HepG2 (cell line): ENCODE results near the gene TMEM223. TPM values are rescaled to one million over a fixed set of nuclear protein-coding genes. Genes with fewer than 3 reads are reported as not detected.
A peak's percentile ranks its signal among the peaks of the same experiment; 100 is the strongest.

Experiments used
- ATAC-seq: fragments of 200-7000 bp; cut with Tn5 transposase; 3 replicates; pipeline ENCODE4 v1.9.1; 2020; ENCODE audit warnings: mild to moderate bottlenecking, moderate library complexity
- BruUV-seq: library from RNA; stranded (reverse); fragments of 400-500 nt; replicated peaks from 2 replicates; lab custom pipeline; 2021; lab: Mats Ljungman, UMichigan
- CTCF ChIA-PET: fragments of 300-600 bp; formaldehyde crosslinking; extraction: SDS; loops from one replicate; lab custom pipeline; 2021; ENCODE audit warnings: low total read pairs, inconsistent platforms, low intra/inter-chr PET ratio; lab: Yijun Ruan, JAX
- POLR2A ChIA-PET: fragments of 350-600 bp; sonication (Branson Sonifier 250); formaldehyde crosslinking; loops from one replicate; lab custom pipeline; 2020; ENCODE audit warnings: antibody characterized with exemption, inconsistent platforms; lab: Yijun Ruan, JAX
- DNase-seq: peaks from one replicate; pipeline ENCODE4 v3.0.0-alpha.2; 2015; ENCODE audit warnings: low spot score
- FAIRE-seq: peaks from 3 replicates; lab custom pipeline; 2011; peaks lifted over from hg19 to GRCh38; lab: Jason Lieb, UNC
- H2AFZ ChIP-seq: one replicate; pipeline ENCODE4 v1.6.1; 2011; ENCODE audit warnings: low read length, inconsistent platforms
- H3K27ac ChIP-seq: fragments of 300-600 bp; 3 replicates; pipeline ENCODE4 v1.8.0; 2011; ENCODE audit warnings: mixed run types, mild to moderate bottlenecking, mixed read lengths, low read length, inconsistent platforms; ENCODE audit not compliant: insufficient read depth; ENCODE audit errors: extremely low read length
- H3K27me3 ChIP-seq, 2 experiments: fragments of 200-600 bp in 1 of 2; 2 replicates in 1 of 2; 3 replicates in 1 of 2; pipeline versions ENCODE4 v1.6.0 to v1.8.0; 2011; ENCODE audit warnings: low read length in 2 of 2, mild to moderate bottlenecking in 2 of 2, moderate library complexity in 2 of 2, inconsistent platforms in 1 of 2; ENCODE audit not compliant: insufficient read depth in 2 of 2, control insufficient read depth in 1 of 2
- H3K36me3 ChIP-seq, 2 experiments: fragments of 200-600 bp in 1 of 2; replicated peaks in 1 of 2; 2 replicates in 1 of 2; 3 replicates in 1 of 2; pipeline versions ENCODE4 v1.5.1 to v1.8.0; 2011; ENCODE audit warnings: low read length in 2 of 2, inconsistent platforms in 1 of 2; ENCODE audit not compliant: insufficient read depth in 2 of 2, control insufficient read depth in 1 of 2
- H3K4me1 ChIP-seq: 2 replicates; pipeline ENCODE4 v1.5.1; 2012; ENCODE audit warnings: low read length, inconsistent platforms; ENCODE audit not compliant: insufficient read depth
- H3K4me2 ChIP-seq: 2 replicates; pipeline ENCODE4 v1.6.0; 2011; ENCODE audit warnings: low read depth, low read length, inconsistent platforms
- H3K4me3 ChIP-seq, 3 experiments: fragments of 200-600 bp in 1 of 3; sonication (generic), shearing (Covaris generic) in 1 of 3; replicated peaks in 1 of 3; 2 replicates each; pipeline ENCODE4 v1.5.1; 2011 to 2016; ENCODE audit warnings: low read length in 3 of 3, inconsistent platforms in 2 of 3, low read depth in 2 of 3, mild to moderate bottlenecking in 2 of 3, control low read depth in 1 of 3, mixed read lengths in 1 of 3; ENCODE audit not compliant: insufficient read depth in 1 of 3
- H3K79me2 ChIP-seq: one replicate; pipeline ENCODE4 v1.6.1; 2011; ENCODE audit warnings: low read length, inconsistent platforms; ENCODE audit not compliant: insufficient read depth
- H3K9ac ChIP-seq: 2 replicates; pipeline ENCODE4 v1.6.0; 2011; ENCODE audit warnings: mild to moderate bottlenecking, low read depth, low read length, inconsistent platforms; ENCODE audit not compliant: insufficient read depth
- H3K9me3 ChIP-seq: 2 replicates; pipeline ENCODE4 v1.5.1; 2012; ENCODE audit warnings: mild to moderate bottlenecking, low read length
- H4K20me1 ChIP-seq: 2 replicates; pipeline ENCODE4 v1.6.0; 2011; ENCODE audit warnings: inconsistent platforms, mild to moderate bottlenecking, low read length, moderate library complexity; ENCODE audit not compliant: insufficient read depth
- BATF2 ChIP-seq: sonication (generic); formaldehyde crosslinking; IDR thresholded peaks from 2 replicates; pipeline ENCODE4 v1.8.0; 2022; ENCODE audit warnings: mild to moderate bottlenecking, missing genetic modification reagents, moderate library complexity
- FIP1L1 ChIP-seq: fragments of 200-400 bp; formaldehyde crosslinking; IDR thresholded peaks from 2 replicates; pipeline ENCODE4 v1.6.1; 2018; ENCODE audit warnings: low read depth, mild to moderate bottlenecking, low read length, moderate library complexity, borderline replicate concordance; ENCODE audit not compliant: insufficient read depth
- HOXA3 ChIP-seq: sonication (generic); formaldehyde crosslinking; IDR thresholded peaks from 2 replicates; pipeline ENCODE4 v1.5.0; 2020; ENCODE audit warnings: missing genetic modification reagents
- KDM4B ChIP-seq: sonication (generic); formaldehyde crosslinking; IDR thresholded peaks from 2 replicates; pipeline ENCODE4 v1.4.0; 2020; ENCODE audit warnings: missing genetic modification reagents
- MED1 ChIP-seq: sonication (generic); formaldehyde crosslinking; IDR thresholded peaks from 2 replicates; pipeline ENCODE4 v1.4.0; 2020; ENCODE audit warnings: missing genetic modification reagents
- MYC ChIP-seq: sonication (generic); formaldehyde crosslinking; IDR thresholded peaks from 2 replicates; pipeline ENCODE4 v1.9.0; 2021; ENCODE audit warnings: missing genetic modification reagents, borderline replicate concordance
- NCOA5 ChIP-seq: sonication (generic); formaldehyde crosslinking; IDR thresholded peaks from 2 replicates; pipeline ENCODE4 v1.4.0; 2020; ENCODE audit warnings: missing genetic modification reagents
- SIN3A ChIP-seq: IDR thresholded peaks from 2 replicates; pipeline ENCODE4 v1.6.1; 2011; ENCODE audit warnings: low read depth, mild to moderate bottlenecking, control low read depth, low read length, borderline replicate concordance
- SMAD3 ChIP-seq: sonication (generic); formaldehyde crosslinking; IDR thresholded peaks from 2 replicates; pipeline ENCODE4 v1.4.0; 2020; ENCODE audit warnings: missing genetic modification reagents
- SMYD3 ChIP-seq: sonication (generic); formaldehyde crosslinking; IDR thresholded peaks from 2 replicates; pipeline ENCODE4 v1.8.1; 2023; ENCODE audit warnings: mild to moderate bottlenecking, missing genetic modification reagents
- SNAI1 ChIP-seq: sonication (generic); formaldehyde crosslinking; IDR thresholded peaks from 2 replicates; pipeline ENCODE4 v1.5.0; 2020; ENCODE audit warnings: mild to moderate bottlenecking, missing genetic modification reagents, borderline replicate concordance
- YEATS4 ChIP-seq: sonication (generic); formaldehyde crosslinking; IDR thresholded peaks from 2 replicates; pipeline ENCODE4 v1.4.0; 2020; ENCODE audit warnings: missing genetic modification reagents, borderline replicate concordance
- ZNF292 ChIP-seq: sonication (generic); formaldehyde crosslinking; IDR thresholded peaks from 2 replicates; pipeline ENCODE4 v1.8.1; 2022; ENCODE audit warnings: mild to moderate bottlenecking, low read depth, missing genetic modification reagents, borderline replicate concordance
- ZNF414 ChIP-seq: sonication (generic); formaldehyde crosslinking; IDR thresholded peaks from 2 replicates; pipeline ENCODE4 v1.5.0; 2020; ENCODE audit warnings: missing genetic modification reagents
- ZNF687 ChIP-seq: sonication (generic); formaldehyde crosslinking; IDR thresholded peaks from 2 replicates; pipeline ENCODE4 v1.5.1; 2020; ENCODE audit warnings: mild to moderate bottlenecking, missing genetic modification reagents, moderate library complexity
- WGBS: methylation state at CpG from one replicate; pipeline ENCODE4 v1.1.6; 2017; ENCODE audit warnings: low lambda C conversion rate; 5-methylcytosine and 5-hydroxymethylcytosine counted together
- in situ Hi-C: cut with HindIII; loops from 2 replicates; pipeline ENCODE4 v1.10.0; 2017; ENCODE audit warnings: low pct_unique_long_range_greater_than_20kb; ENCODE audit not compliant: extremely low pct_ligation_motif_present
- intact Hi-C: fragments of 100-400 bp; cut with micrococcal nuclease; formaldehyde crosslinking; loops from one replicate; pipeline ENCODE4 v1.10.0; 2022; ENCODE audit not compliant: unreplicated experiment
- polyA plus RNA-seq, 8 experiments: library from polyadenylated mRNA; depleted of rRNA in 3 of 8; stranded (reverse) in 7 of 8; unstranded in 1 of 8; fragments of >200 nt; fragmentation: Illumina TruSeq in 4 of 8; extraction: Trizol in 4 of 8; gene quantifications; 2 replicates each; pipeline versions ENCODE4 v1.2.1 to v1.2.3, GENCODE V29; 2011 to 2016; ENCODE audit warnings: low read depth in 4 of 8, missing spikeins in 1 of 8, mixed read lengths in 1 of 8; ENCODE audit not compliant: insufficient read depth in 1 of 8
- total RNA-seq, 5 experiments: library from RNA; depleted of rRNA; stranded (reverse); fragments of >200 nt; fragmentation: Illumina TruSeq; extraction: Trizol; gene quantifications; 2 replicates each; pipeline ENCODE4 v1.2.3, GENCODE V29; 2016; ENCODE audit warnings: low read depth in 1 of 5

TMEM223 gene
- total and polyA plus RNA-seq, 2 of the 13 experiments (the other 11 are each of a cell fraction or from before 2014, with no cell fraction given), result 19.5 to 24.9 TPM

DNA sequence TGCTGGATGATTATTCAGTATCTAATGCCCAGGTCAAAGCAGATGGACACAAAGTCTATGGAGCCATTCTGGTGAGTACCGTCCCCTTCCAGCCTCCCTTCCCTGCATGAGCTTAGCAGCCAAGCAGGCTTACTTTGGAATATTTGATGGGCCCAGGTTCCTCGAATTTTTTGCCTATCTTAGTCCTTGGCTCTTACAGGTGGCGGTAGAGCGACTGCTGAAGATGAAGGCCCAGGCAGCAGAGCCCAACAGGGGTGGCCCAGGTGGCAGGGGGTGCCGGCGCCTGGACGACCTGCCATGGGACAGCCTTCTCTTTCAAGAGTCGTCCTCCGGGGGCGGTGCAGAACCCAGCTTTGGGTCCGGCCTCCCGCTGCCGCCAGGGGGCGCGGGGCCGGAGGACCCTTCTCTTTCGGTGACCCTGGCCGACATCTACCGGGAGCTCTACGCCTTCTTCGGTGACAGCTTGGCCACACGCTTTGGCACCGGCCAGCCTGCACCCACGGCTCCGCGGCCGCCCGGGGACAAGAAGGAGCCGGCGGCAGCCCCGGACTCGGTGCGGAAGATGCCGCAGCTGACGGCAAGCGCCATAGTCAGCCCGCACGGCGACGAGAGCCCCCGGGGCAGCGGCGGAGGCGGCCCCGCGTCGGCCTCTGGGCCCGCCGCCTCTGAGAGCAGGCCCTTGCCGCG lies 5.3 kb downstream of the TMEM223 start:
- POLR2A ChIA-PET, result interaction anchor here (0.6 to 9.1 kb wide), 30 partner anchors 11 to 195 kb away, joined by 3 to 201 read pairs (median 5); partner anchors contain the start of genes B3GAT3, C11orf98, CSKMT and HNRNPUL2
- peaks cover 13 to 27% of the 10 kb centered on the region in 2 experiments for H3K36me3 ChIP-seq
- peak; percentile 82 for DNase-seq
- TF ChIP-seq FIP1L1 (0 out of 2 replicates have a peak, but pooled peaks have one; percentile 58), ZNF292 (CRISPR knock-in tag) (peak; percentile 13; the same call in 1 of the 2 replicates), ZNF687 (CRISPR knock-in tag) (no peak; the same call in 1 of the 2 replicates), HOXA3 (peak; percentile 43), BATF2 (no peak), YEATS4 (CRISPR knock-in tag) (peak; percentile 12; the same call in 1 of the 2 replicates), ZNF414 (no peak), KDM4B (CRISPR knock-in tag) (0 out of 2 replicates have a peak, but pooled peaks have one; percentile 35), SMAD3 (CRISPR knock-in tag) (peak; percentile 69; the same call in 1 of the 2 replicates), SMYD3 (CRISPR knock-in tag) (no peak), MED1 (CRISPR knock-in tag) (peak; percentile 40), SIN3A (peak; percentile 56; the same call in 1 of the 2 replicates), NCOA5 (no peak), SNAI1 (CRISPR knock-in tag) (no peak), MYC (CRISPR knock-in tag) (peak; percentile 34; the same call in 1 of the 2 replicates)

More for the DNA sequence above, 5.3 kb downstream of the TMEM223 start:
- ATAC-seq, result peak; percentile 79
- CTCF ChIA-PET, result interaction anchor here (2.0 to 2.6 kb wide), 2 partner anchors 54 to 75 kb away, joined by 13 to 25 read pairs; no protein-coding TSS in a partner anchor
- Histone ChIP-seq H3K27ac (peak overlapping the region; percentile 79), H2AFZ (no peak overlapping the region), H3K27me3 (no peaks in the 10 kb centered on the region; a peak in 1 of 5 replicates), H3K4me2 (peak overlapping the region; percentile 67), H3K4me1 (peaks cover 42% of the 10 kb centered on the region), H3K79me2 (peaks cover 26% of the 10 kb centered on the region), H3K4me3 (peak overlapping the region; percentile 65 to 88 (median 81); a peak in 5 of 6 replicates), H3K9ac (peak overlapping the region; percentile 89), H3K9me3 (no peaks in the 10 kb centered on the region), H4K20me1 (no peaks in the 10 kb centered on the region)
- WGBS, result 7% methylated on average over 12 of the region's 51 CpGs
- BruUV-seq, result no TSS peak
- in situ Hi-C loops (loop anchor here (5.0 kb wide), 2 partner anchors 46 to 91 kb away; partner anchors contain the start of genes STX5 and TEX54), intact Hi-C loops (loop anchor here (1.0 to 2.0 kb wide), 6 partner anchors 18 to 94 kb away; partner anchors contain the start of genes NXF1, SLC3A2 and TTC9C)
- FAIRE-seq, result peak; percentile 64
